Stimulated activated CD8-positive, alpha-beta memory T cell treated with anti-CD3 and anti-CD28 coated beads, Interleukin-15, amount 100 ng/mL, for 1 hour (primary cell): ENCODE results near the gene WNT7A.

Experiments used
- DNase-seq: peaks from one replicate; pipeline ENCODE4 v3.0.0-alpha.2; 2020; ENCODE audit warnings: low read depth

Gene WNT7A

DNA sequence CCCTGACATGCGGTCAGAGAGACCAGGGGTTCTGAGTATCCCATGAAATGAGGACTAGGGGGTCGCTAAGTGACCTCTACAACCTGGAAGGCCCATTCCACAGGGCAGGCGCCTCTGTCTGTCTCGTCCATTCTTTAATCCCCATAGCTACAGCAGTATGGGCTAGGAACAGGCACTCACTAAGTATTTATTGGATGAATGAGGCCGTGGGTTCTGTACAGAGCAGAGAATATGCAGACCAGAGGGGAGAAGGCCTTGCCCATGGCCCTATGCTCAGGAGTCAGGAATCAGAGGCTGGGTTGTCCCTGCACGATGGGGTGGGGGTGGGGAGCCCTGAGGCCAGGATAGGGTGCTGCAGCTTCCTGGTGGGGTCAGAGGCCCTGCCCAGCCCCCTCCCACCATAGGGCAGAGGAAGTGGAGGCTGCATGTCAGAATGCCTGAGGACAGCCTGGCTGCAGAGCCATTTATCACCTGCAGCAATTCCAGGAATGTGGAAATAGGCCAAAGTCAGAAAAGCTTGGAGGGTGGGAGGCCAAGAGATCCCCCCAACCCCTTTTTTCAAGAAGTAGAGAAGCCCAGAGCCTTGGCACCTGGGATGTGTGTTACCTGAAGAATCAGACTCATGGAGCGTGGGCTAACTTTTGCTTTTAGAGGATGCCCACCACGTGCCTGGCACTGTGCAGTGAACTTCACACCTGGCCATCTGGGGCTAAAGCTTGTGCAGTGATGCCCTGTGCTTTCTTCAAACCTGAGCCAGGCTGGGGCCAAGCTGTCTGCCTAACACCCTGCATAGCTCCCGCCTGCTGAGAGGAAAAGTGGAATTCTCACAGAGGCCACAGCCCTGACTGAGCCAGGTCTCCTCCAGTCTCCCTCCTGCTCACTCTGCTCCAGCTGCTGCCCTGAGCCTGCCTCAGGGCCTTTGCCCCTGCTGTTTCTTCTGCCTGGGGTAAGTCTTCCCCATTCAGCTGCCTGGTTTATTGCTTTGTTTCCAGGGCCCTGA is 109.4 kb downstream of the WNT7A start:
- no peak for DNase-seq

DNA sequence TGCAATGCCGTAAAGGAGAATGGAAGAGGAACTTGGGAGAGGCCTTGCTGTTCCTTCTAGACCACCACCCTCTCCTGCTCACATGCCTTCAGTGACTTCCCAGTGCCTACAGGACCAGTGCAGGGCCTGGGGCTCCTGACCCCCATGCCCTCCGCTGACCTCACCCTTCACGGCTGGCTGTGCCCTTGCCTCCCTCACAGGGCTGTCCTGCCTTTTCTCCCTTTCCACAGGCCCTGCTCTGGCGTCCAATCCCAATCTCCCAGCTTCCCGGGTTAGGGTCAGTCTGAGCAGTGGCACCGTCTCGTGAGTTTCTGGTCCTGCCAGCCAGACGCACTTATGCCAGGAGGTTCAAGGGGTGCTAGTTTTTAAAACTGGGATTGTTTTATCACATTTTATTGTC is 110.4 kb downstream of the WNT7A start:
- no peak for DNase-seq

DNA sequence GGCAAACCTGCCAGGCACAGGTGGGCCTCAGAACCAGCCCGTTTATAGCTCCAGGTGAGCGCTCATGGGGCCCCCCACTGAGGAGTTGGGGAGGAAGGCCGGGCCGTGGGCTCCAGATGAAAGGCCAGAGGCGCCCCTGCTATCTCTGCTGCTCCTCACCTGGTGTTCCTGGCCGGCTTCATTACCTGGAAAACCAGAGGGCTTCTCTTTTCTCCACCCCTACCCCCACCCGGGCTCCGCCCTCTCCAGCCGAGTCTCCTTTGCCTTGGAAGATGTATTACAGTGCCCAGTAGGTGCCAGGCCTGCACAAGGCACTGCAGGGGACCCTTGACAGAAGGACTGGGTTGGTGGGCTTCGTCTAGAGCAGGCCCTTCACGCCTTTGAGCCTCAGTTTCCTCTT is 111.4 kb downstream of the WNT7A start:
- no peak for DNase-seq

DNA sequence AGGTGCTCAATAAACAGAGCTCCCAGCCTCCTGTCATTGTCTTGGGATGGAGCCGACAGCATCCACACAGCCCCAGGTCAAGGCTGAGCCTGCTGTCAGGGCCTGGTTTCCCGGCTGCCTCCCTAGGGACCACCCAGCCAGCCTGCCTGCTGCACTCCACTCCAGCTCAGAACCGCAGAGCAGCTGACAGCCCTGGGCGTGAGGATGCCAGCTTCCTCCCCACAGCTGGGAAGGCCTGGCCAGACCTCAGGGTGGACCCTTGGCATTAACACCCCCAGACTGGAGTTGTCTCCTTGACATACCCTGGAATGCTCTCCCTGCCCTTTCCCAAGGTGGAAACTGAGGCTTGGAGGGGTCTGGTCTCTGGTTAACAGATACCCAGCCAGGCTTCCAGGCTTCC is 112.0 kb downstream of the WNT7A start:
- no peak for DNase-seq

DNA sequence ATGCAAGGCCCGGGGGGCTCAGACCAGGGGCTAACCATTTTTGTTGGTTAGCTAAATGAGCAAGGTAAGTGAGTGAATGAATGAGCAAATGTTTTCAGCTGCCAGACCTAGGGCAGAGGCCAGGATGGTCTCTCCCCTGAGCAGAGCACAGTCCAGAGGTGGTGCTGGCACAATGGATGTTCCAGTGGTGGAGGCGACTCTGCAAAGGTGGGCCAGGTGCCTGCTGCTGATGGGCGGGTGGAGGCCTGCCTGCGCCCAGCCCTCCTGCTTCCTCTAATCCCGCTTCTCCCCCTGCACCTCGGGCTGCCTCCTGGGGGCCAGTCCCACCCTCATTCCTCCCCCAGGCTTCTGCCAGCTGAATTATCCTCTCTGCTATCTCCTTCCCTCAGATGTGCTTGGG is 112.8 kb downstream of the WNT7A start:
- no peak for DNase-seq
